GM21717 (cell line): ENCODE data around the gene ITFG1.
"Not testable (repeated sequence)": the region's sequence is repeated elsewhere in the genome, so short reads cannot be mapped to it uniquely, and the experiment has no call there.

Experiments used
- ATAC-seq: cut with Tn5 transposase; IDR thresholded peaks from one replicate; pipeline ENCODE4 v1.9.1; 2021; ENCODE audit warnings: mild to moderate bottlenecking, moderate library complexity; ENCODE audit not compliant: unreplicated experiment

The ITFG1 gene

GRCh38 chr16:47250983-47251382, 209.9 kb downstream of the ITFG1 start:
- ATAC-seq = no peak

GRCh38 chr16:47247690-47248089, 213.2 kb downstream of the ITFG1 start:
- ATAC-seq = no peak

GRCh38 chr16:47244206-47244605, 216.7 kb downstream of the ITFG1 start:
- no peak for ATAC-seq

GRCh38 chr16:47241061-47241460, 219.8 kb downstream of the ITFG1 start:
- no peak for ATAC-seq

- ATAC-seq = no peak
Observed at GRCh38 chr16:47236716-47237115, 224.1 kb downstream of the ITFG1 start.

- no peak for ATAC-seq
Observed at GRCh38 chr16:47230296-47230695, 230.6 kb downstream of the ITFG1 start.

- ATAC-seq = no peak
Observed at GRCh38 chr16:47229053-47230050, 231.5 kb downstream of the ITFG1 start.

- ATAC-seq = no peak
Observed at GRCh38 chr16:47228241-47228640, 232.6 kb downstream of the ITFG1 start.

- no peak for ATAC-seq
Observed at GRCh38 chr16:47213761-47214440, 247.0 kb downstream of the ITFG1 start.

GRCh38 chr16:47211218-47211617, 249.6 kb downstream of the ITFG1 start:
- no peak for ATAC-seq

GRCh38 chr16:47204736-47205504, 255.9 kb downstream of the ITFG1 start:
- ATAC-seq = no peak

- ATAC-seq = not testable (repeated sequence)
Observed at GRCh38 chr16:47203433-47203832, 257.4 kb downstream of the ITFG1 start.

- ATAC-seq = no peak
Observed at GRCh38 chr16:47198180-47198575, 262.7 kb downstream of the ITFG1 start.

GRCh38 chr16:47197536-47198179, 263.2 kb downstream of the ITFG1 start:
- no peak for ATAC-seq

GRCh38 chr16:47196457-47196856, 264.4 kb downstream of the ITFG1 start:
- no peak for ATAC-seq

- ATAC-seq = no peak
Observed at GRCh38 chr16:47182318-47182717, 278.5 kb downstream of the ITFG1 start.

- ATAC-seq = not testable (repeated sequence)
Observed at GRCh38 chr16:47181066-47181465, 279.8 kb downstream of the ITFG1 start.

GRCh38 chr16:47180073-47180472, 280.8 kb downstream of the ITFG1 start:
- no peak for ATAC-seq

GRCh38 chr16:47175152-47175551, 285.7 kb downstream of the ITFG1 start:
- ATAC-seq = no peak

GRCh38 chr16:47162670-47163420, 298.0 kb downstream of the ITFG1 start:
- no peak for ATAC-seq
